SJCRH30 (cell line): ENCODE results near the gene TMSB10. TPM values are rescaled to one million over a fixed set of nuclear protein-coding genes. Genes with fewer than 3 reads are reported as not detected.
"Not testable (repeated sequence)": the region's sequence is repeated elsewhere in the genome, so short reads cannot be mapped to it uniquely, and the experiment has no call there.

ENCODE experiments used
- DNase-seq, 2 experiments: peaks; one replicate each; pipeline ENCODE4 v3.0.0-alpha.2; 2015 to 2020
- H3K27ac ChIP-seq: fragments of 250-450 bp; sonication (Bioruptor Pico); 2 replicates; pipeline ENCODE4 v1.5.1; 2020; ENCODE audit warnings: mild to moderate bottlenecking, moderate library complexity
- H3K27me3 ChIP-seq: fragments of 250-450 bp; sonication (Bioruptor Pico); 2 replicates; pipeline ENCODE4 v1.5.1; 2020; ENCODE audit warnings: mild to moderate bottlenecking, moderate library complexity
- H3K36me3 ChIP-seq: fragments of 250-450 bp; sonication (Bioruptor Pico); 2 replicates; pipeline ENCODE4 v1.5.1; 2020; ENCODE audit warnings: mild to moderate bottlenecking, moderate library complexity
- H3K4me1 ChIP-seq: fragments of 250-450 bp; sonication (Bioruptor Pico); 2 replicates; pipeline ENCODE4 v1.5.1; 2020; ENCODE audit warnings: mild to moderate bottlenecking, moderate library complexity
- H3K4me3 ChIP-seq: fragments of 250-450 bp; sonication (Bioruptor Pico); 2 replicates; pipeline ENCODE4 v1.5.1; 2020; ENCODE audit warnings: mild to moderate bottlenecking, moderate library complexity
- H3K9me3 ChIP-seq: fragments of 250-450 bp; sonication (Bioruptor Pico); replicated peaks from 2 replicates; pipeline ENCODE4 v1.5.1; 2020; ENCODE audit warnings: mild to moderate bottlenecking, moderate library complexity
- total RNA-seq: library from RNA; depleted of rRNA; stranded (reverse); fragments of >200 nt; shearing (Covaris generic); gene quantifications from 2 replicates; pipeline ENCODE4 v1.2.3, GENCODE V29; 2014

TMSB10 gene
- total RNA-seq, 1 experiment from 2014 or later, result 2,398 TPM

DNA sequence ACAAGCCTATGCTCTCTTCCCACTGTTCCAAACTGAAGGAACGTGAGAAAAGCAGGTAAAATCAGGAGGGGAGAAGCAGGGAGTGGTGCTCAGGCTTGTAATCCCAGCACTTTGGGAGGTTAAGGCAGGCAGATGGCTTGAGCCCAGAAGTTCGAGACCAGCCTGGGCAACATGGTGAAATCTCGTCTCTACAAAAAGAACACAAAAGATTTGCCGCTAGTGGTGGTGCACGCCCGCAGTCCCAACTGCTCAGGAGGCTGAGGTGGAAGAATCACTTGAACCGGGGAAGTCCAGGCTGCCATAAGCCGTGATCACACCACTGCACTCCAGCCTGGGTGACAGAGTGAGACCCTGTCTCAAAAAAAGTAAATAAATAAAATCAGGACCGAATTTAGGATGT lies 1.3 kb upstream of the TMSB10 start:
- Histone ChIP-seq H3K4me3 (peak overlapping the region; percentile 96), H3K27me3 (no peaks in the 10 kb centered on the region), H3K27ac (peak overlapping the region; percentile 10), H3K9me3 (no peaks in the 10 kb centered on the region), H3K36me3 (peaks cover 12% of the 10 kb centered on the region; the same call in 1 of the 2 replicates), H3K4me1 (peaks cover 14% of the 10 kb centered on the region)
- DNase-seq, result no peak

DNA sequence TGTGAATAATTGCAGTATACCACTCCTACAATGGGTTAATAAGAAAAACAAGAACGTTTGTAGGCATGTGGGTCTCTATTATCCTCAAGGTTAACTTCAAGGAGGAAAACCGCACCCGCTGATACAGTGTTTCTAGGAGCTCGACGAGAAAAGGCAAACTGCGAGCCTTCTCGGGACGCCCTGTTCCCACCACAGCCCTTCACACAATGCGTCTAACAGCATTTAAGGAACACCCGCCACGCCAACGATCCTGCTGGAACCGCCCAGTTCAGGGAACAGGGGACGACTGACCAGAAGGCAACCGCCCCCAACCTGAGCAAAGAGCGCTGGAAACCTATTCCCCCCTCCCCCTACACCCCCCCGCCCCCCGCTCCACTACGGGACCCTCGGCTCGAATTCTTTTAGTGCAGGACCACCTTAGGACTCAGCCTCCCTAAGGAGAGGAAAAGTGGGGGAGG lies 710 bp upstream of the TMSB10 start:
- Histone ChIP-seq H3K27ac (peak overlapping the region; percentile 77), H3K36me3 (peaks cover 12% of the 10 kb centered on the region; the same call in 1 of the 2 replicates)
- peak; percentile 81 to 84 for DNase-seq

GRCh38 chr2:84906108-84906899 lies 848 bp downstream of the TMSB10 start:
- peaks cover 12% of the 10 kb centered on the region; the same call in 1 of the 2 replicates for H3K36me3 ChIP-seq
- peaks cover 3% of the 10 kb centered on the region; the same call in 1 of the 2 replicates for H3K4me1 ChIP-seq
- peak overlapping the region; percentile 77 for H3K27ac ChIP-seq
- no peaks in the 10 kb centered on the region for H3K27me3 ChIP-seq
- no peaks in the 10 kb centered on the region for H3K9me3 ChIP-seq
- peak overlapping the region; percentile 96 for H3K4me3 ChIP-seq
- DNase-seq, result peak in 1 of 2 experiments; percentile 28

More for the DNA sequence above, 710 bp upstream of the TMSB10 start:
- Histone ChIP-seq H3K9me3 (no peaks in the 10 kb centered on the region), H3K4me1 (peaks cover 8% of the 10 kb centered on the region; the same call in 1 of the 2 replicates), H3K27me3 (no peaks in the 10 kb centered on the region), H3K4me3 (peak overlapping the region; percentile 96)

DNA sequence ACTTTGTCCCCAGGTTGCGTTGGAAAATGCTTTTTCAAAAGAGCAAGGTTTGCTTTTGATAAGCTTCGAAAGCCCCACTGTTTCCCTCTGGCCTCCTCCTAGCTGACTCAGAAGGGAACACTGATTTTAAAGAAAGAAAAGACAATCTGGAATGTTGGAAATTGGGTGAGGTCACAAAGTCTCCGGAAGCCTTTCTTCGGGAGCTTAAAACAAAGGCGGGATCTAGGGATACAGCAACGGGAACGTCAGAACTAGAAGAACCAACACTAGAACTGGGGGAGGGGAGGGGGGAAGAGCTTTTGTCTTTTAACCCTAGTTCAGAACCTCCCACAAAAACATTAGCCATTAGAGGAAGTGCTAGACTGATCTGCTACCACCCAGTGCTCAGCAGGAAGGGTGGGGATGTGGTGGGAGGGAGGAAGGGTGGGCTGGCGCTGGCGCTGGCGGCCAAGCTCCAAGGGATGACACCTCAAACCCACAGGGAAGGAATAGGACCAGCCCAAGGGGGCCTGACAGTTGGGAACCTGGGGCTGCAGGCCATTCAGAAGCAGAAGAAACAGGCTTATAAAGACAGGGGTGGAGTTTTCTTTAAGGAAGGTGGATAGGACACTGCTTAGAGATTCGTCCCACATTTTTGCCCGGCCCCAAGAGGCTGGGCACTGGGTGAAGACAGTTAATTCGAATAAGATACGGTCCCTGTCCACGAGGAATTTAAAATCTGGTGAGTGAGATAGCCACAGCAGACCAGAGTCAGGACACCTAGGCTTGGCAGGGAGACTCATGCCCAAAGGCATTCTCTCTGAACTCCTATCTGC lies 1.7 kb downstream of the TMSB10 start:
- Histone ChIP-seq H3K4me1 (peaks cover 3% of the 10 kb centered on the region; the same call in 1 of the 2 replicates), H3K9me3 (no peaks in the 10 kb centered on the region), H3K4me3 (peak overlapping the region; percentile 96), H3K27me3 (no peaks in the 10 kb centered on the region), H3K27ac (peak overlapping the region; percentile 77; the same call in 1 of the 2 replicates), H3K36me3 (peaks cover 12% of the 10 kb centered on the region; the same call in 1 of the 2 replicates)
- peak; percentile 33 to 57 for DNase-seq

DNA sequence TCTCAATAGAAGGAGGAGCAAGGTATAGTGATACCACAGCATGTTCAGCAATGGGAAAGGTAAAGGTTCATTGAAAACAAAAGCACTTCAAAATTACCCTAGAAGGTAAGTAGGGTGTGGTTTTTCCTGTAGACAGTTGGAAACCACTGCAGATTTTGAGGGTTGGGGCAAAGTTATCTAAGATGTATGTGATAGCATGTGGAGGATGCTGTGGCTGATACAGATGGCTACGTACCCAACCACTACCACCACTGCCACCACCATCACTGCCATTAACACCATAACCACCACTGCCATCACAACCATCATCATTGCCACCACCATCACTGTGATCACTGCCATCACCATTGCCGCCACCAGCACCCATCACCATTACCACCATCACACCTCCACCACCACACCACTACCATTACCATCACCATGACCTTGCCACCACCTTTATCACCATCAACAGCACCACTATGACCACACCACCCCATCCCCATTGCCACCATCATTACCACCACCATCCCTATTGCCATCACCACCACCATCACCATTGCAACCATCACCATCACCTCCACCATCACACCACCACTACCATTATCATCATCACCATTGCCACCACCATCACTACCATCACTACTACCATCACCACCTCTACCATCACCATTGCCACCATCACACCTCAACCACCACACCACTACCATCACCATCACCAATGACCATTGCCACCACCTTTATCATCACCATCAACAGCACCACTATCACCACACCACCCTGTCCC lies 3.7 kb downstream of the TMSB10 start:
- Histone ChIP-seq H3K4me3 (no peak overlapping the region), H3K4me1 (peaks cover 3% of the 10 kb centered on the region; the same call in 1 of the 2 replicates), H3K9me3 (no peaks in the 10 kb centered on the region), H3K27ac (no peak overlapping the region), H3K27me3 (no peaks in the 10 kb centered on the region), H3K36me3 (peaks cover 12% of the 10 kb centered on the region; the same call in 1 of the 2 replicates)
- DNase-seq, result no peak

DNA sequence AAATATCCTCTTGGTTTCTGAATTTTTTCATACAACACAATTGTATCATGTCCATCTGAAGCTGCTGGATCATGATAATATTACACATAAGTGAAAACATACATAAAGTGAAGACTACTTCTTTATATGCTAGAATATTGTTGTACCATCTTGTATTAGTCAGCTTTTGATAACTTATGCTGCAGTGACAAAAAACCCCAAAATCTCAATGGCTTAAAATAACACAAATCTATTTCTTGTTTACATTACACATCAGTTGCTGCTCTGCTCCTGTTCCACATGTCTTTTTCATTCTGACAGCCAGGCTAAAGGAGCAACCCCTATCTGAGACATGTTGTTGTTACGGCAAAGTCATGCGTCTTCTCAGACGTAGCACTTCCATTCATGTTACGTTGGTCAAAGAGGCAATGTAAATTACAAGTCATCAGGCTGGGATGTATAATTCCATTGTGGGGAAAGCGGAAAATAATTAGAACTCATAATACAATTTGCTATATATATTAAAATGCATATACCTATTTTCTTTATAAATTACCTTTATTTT lies 5.8 kb downstream of the TMSB10 start:
- H3K27me3 ChIP-seq, result no peaks in the 10 kb centered on the region
- H3K27ac ChIP-seq, result no peak overlapping the region
- peaks cover 3% of the 10 kb centered on the region; the same call in 1 of the 2 replicates for H3K4me1 ChIP-seq
- no peaks in the 10 kb centered on the region for H3K9me3 ChIP-seq
- H3K36me3 ChIP-seq, result peaks cover 12% of the 10 kb centered on the region; the same call in 1 of the 2 replicates
- DNase-seq, result no peak
- H3K4me3 ChIP-seq, result no peak overlapping the region

DNA sequence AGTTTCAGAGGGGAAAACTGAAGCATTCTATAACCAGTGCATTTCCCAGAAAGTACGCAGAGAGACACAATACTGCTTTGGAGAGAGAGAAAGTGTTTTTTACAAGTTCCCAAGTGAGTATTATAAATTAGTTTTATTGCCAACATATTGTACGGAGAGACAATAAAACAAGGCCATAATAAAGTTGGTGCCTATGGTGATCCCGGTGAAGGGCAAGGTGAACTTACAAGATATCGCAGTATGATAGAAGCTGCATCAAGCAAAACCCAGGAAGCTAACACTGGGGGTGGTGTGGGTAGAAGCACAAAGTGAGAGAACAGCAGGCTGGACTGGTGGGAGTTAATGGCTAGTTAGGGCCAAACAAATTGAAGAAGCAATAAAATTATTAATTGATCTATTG lies 7.5 kb downstream of the TMSB10 start:
- H3K9me3 ChIP-seq, result no peaks in the 10 kb centered on the region
- DNase-seq, result no peak
- H3K4me1 ChIP-seq, result no peaks in the 10 kb centered on the region
- no peaks in the 10 kb centered on the region for H3K27me3 ChIP-seq
- no peak overlapping the region for H3K4me3 ChIP-seq
- H3K27ac ChIP-seq, result no peak overlapping the region
- no peaks in the 10 kb centered on the region for H3K36me3 ChIP-seq

- Histone ChIP-seq H3K4me1 (peaks cover 1% of the 10 kb centered on the region; the same call in 1 of the 2 replicates), H3K27me3 (no peaks in the 10 kb centered on the region), H3K9me3 (no peaks in the 10 kb centered on the region), H3K36me3 (no peaks in the 10 kb centered on the region), H3K4me3 (no peak overlapping the region), H3K27ac (no peak overlapping the region)
- no peak for DNase-seq
These were observed 8.9 kb downstream of the TMSB10 start for GRCh38 chr2:84914334-84914733.

GRCh38 chr2:84915675-84916074 lies 10.2 kb downstream of the TMSB10 start:
- DNase-seq, H3K27ac ChIP-seq, H3K36me3 ChIP-seq, H3K9me3 ChIP-seq, H3K4me1 ChIP-seq, H3K27me3 ChIP-seq, H3K4me3 ChIP-seq: not testable (repeated sequence)

DNA sequence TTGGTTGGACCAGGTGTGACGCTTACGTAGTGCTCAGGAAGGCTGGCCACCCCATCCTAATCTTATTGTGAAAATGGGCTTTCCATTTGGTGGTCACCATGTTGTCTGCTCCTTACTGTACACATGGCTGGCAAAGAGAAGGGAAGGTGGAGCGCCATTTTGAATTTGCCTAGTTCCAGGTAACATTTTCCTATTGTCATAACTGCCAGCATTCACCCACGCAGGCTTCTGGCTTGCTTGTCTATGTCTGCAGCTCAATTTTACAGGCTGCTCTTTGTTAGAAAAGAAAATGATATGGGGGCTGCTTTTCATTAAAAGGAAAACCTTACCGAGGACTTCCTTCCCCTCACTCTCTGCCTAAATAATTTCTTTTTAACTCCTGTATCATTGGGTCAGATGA lies 12.4 kb downstream of the TMSB10 start:
- H3K9me3 ChIP-seq, H3K27ac ChIP-seq, H3K27me3 ChIP-seq, DNase-seq, H3K4me3 ChIP-seq, H3K4me1 ChIP-seq, H3K36me3 ChIP-seq: not testable (repeated sequence)

DNA sequence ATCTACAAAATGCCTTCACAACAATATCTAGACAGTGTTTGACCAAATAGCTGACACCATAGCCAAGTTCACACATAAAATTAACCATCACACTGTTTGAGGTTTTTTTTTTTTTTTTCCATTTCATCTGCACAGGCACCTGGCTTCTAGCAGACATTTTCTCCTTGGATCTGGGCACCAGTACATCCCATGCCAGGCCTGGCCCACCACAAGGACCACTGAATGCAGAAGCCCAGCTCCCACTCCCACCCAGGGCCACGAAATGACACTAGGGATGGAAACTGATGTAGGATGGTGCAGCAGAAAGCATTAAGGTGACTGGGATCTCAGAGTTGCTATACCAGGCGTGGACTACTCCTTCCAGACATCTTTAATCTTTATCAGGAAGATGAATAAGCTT lies 13.0 kb downstream of the TMSB10 start:
- Histone ChIP-seq H3K4me3 (no peak overlapping the region), H3K27ac (no peak overlapping the region), H3K4me1 (peaks cover 10% of the 10 kb centered on the region), H3K36me3 (no peaks in the 10 kb centered on the region), H3K9me3 (no peaks in the 10 kb centered on the region), H3K27me3 (no peaks in the 10 kb centered on the region)
- DNase-seq, result no peak

- peak overlapping the region; percentile 46 for H3K4me3 ChIP-seq
- peak; percentile 82 to 89 for DNase-seq
- H3K4me1 ChIP-seq, result peaks cover 12% of the 10 kb centered on the region
These were observed 14.6 kb downstream of the TMSB10 start for GRCh38 chr2:84919885-84920580.

GRCh38 chr2:84923009-84923408 lies 17.6 kb downstream of the TMSB10 start:
- no peaks in the 10 kb centered on the region for H3K27me3 ChIP-seq
- DNase-seq, result no peak
- H3K4me1 ChIP-seq, result peaks cover 20% of the 10 kb centered on the region
- no peaks in the 10 kb centered on the region for H3K36me3 ChIP-seq
- no peaks in the 10 kb centered on the region for H3K9me3 ChIP-seq
- H3K4me3 ChIP-seq, result no peak overlapping the region
- no peak overlapping the region for H3K27ac ChIP-seq

More at GRCh38 chr2:84919885-84920580, 14.6 kb downstream of the TMSB10 start:
- H3K9me3 ChIP-seq, result no peaks in the 10 kb centered on the region
- H3K27ac ChIP-seq, result peak overlapping the region; percentile 83
- H3K36me3 ChIP-seq, result no peaks in the 10 kb centered on the region
- no peaks in the 10 kb centered on the region for H3K27me3 ChIP-seq
